NOMO-1 treated with DMSO at 0.1 percent for 48 hours (cell line): ENCODE measurements around the gene ZNF331.

Source experiments
- DNase-seq: peaks from one replicate; lab custom pipeline; 2025; ENCODE audit not compliant: unreplicated experiment; lab: John Stamatoyannopoulos, UW

The ZNF331 gene

DNA sequence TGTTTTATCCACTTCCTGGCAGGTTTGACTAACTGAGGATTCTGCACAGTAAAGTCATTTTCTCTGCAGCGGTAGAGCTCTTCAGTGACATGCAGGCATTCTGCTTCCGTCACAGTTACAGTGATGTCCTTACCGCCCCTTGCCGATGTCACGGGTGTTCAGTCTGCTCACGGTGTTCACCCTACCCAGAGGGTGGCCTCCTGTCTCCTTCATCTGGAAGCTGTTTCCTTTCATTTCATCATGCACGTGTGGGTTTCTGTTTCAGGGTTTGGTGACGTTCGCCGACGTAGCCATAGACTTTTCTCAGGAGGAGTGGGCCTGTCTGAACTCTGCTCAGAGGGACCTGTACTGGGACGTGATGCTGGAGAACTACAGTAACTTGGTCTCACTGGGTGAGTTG is 33.4 kb downstream of the ZNF331 start:
- no peak for DNase-seq

DNA sequence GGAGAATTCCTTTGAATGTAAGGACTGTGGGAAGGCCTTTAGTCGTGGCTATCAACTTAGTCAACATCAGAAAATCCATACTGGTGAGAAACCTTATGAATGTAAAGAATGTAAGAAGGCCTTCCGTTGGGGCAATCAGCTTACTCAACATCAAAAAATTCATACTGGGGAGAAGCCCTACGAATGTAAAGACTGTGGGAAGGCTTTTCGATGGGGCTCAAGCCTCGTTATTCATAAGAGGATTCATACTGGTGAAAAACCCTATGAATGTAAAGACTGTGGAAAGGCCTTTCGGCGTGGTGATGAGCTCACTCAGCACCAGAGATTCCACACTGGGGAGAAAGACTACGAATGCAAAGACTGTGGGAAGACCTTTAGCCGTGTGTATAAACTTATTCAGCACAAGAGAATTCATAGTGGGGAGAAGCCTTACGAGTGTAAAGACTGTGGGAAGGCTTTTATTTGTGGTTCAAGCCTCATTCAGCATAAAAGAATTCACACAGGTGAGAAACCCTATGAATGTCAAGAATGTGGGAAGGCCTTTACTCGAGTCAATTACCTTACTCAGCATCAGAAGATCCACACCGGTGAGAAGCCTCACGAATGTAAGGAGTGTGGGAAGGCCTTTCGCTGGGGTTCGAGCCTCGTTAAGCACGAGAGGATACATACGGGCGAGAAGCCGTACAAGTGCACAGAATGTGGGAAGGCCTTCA is 39.2 kb downstream of the ZNF331 start:
- no peak for DNase-seq

DNA sequence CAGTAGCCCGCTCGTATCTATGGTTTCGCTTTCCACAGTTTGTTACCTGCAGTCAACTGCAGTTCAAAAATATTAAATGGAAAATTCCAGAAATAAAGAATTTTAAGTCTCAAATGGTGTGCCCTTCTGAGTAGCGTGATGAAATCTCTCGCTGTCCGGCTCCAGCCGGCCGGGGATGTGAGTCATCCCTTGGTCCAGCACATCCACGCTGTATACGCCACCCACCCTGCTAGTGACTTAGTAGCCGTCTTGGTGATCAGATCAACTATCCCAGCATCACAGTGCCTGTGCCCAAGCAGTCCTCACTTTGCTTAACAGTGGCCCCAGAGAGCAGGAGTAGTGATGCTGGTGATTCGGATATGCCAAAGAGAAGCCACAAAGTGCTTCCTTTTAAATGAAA is 40.0 kb downstream of the ZNF331 start:
- no peak for DNase-seq

DNA sequence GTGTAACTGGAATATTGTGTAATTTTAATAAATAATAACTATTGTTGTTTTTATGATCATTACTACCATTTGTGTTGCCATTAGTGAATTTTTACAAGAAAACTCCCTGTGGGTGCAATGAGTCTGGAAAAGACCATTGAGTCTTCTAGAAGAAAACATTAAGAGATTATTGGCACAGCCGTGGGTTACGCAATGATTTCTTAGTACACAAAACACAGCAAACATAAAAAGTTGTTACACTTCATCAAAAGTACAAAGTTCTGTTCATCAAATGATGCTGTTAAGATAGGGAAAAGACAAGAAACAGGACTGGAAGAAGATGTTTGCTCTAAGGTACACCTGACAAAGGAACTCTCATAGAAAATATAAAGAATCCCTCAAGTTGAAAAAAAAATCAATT is 41.6 kb downstream of the ZNF331 start:
- no peak for DNase-seq

DNA sequence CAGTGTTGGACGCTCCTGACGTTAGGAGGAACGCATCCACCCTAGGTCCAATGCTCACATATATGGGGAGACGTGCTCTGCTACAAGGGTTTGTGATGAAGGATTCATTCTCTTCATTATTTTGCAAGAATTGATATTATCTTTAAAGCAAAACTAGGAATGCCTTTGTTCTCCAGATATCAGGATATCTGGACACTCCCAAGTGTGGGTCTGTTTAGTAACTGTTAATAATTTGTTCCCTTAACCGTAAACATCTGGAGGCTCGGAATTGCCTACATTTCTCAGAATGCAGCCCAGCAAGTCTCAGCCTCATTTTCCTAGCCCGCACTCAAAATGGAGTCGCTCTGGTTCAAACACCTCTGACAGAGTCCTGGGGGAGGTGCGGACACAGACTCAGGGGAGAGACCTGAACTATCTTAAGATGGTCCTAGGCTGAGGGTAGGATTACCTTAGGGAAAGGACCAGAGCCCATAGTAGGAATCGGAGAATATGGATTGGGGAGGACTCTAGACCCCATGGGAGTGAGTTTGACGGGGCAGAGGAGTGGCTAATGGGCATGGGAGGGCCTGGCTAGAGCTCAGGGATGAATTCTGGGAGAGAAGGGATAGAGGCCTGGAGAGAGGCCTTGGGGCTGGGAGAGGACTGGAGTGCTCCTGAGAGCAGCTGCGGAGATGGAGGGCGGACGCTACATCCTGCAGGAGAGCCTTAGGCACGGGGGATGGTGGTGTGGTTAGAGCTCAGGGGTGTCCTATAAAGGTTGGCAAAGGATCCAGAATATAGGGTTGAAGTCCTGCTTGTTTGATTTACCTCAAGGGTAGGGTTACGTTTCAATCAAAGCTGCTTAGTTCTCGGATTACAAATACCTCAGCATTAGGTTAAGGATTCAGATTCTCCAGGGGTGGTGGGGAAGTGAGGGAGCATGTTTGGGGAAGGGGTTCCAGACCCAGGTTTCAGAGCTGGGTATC is 43.2 kb downstream of the ZNF331 start:
- no peak for DNase-seq

DNA sequence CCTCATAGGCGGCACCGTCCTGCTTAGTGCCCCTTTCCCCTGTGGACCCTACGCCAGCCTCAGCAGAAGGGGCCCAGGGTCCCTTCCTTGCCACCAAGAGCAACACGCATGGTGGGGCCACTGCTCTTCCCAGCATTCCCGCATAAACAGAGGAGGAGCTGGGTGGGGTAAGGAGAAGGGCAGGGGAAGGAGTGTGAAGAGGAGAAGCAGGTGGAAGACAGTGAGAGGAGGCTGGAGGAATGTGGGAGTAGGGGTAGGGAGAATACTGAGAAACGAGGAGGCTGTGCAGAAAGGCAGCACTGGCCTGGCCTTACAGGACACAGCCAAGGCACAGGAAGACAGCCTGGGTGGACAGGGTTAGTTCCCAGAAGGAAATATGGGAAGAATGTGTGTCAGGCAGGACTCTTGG is 43.9 kb downstream of the ZNF331 start:
- no peak for DNase-seq

DNA sequence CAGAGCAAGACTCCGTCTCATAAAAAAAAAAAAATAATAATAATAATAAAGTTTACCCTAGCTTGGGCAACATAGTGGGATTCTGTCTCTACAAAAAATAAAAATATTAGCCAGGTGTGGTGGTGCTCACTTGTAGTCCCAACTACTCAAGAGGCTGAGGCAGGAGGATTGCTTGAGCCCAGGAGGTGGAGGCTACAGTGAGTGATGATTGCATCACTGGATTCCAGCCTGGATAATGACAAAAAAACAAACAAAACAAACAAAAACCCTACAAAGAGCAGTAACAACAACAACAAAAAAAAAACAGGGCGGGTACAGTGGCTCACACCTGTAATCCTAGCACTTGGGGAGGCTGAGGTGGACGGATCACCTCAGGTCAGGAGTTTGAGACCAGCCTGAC is 45.2 kb downstream of the ZNF331 start:
- DNase-seq = no peak

DNA sequence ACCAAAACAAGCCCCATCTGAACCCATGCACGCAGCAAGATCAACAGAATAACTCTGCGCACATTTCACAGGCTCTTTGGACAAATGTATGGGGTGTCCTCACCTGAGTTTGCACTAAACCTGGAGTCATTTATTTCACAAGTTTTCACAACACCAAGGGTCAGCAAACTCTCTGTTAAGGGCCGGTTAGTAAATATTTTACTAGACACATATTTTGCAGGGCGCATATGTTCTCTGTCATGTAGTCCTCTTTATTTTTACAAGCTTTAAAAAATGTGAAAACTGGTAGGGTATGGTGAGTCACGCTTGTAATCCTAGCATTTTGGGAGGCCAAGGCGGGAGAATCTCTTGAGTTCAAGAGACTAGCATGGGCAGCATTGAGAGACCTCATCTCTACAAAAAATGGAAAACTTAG is 48.3 kb downstream of the ZNF331 start:
- DNase-seq = no peak

DNA sequence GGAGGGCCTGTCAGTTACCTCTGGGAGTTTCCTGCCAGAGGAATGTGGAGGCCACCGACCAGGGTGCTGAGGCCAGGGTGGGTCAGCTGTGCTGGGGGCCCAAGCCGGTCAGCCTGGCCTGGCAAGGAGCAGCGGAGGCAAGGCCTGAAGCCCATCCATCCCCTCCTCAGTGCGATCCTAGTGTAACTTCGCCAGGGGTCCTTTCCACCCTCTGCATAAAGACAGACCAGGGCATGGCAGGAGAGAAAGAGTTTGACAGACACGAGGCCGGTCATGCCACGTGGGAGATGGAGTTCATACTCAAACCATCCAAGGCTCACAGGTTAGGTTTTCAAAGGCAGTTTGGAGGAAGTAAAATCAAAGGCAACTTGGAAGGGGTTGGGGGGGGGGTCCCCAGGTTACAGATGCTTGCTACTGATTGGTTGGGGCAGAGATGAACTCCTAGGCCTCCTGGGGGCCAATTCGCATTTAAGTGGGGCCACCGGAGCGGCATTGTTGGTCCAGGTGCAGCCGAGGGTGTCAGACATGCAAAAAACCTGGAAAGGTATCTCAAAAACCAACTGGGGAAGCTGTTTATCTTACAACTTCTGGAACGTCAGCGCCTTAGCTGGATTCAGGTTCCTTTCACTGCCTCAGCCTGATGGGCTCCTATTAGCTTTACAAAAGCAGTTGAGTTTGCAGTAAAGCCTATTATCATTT is 57.0 kb downstream of the ZNF331 start:
- no peak for DNase-seq

DNA sequence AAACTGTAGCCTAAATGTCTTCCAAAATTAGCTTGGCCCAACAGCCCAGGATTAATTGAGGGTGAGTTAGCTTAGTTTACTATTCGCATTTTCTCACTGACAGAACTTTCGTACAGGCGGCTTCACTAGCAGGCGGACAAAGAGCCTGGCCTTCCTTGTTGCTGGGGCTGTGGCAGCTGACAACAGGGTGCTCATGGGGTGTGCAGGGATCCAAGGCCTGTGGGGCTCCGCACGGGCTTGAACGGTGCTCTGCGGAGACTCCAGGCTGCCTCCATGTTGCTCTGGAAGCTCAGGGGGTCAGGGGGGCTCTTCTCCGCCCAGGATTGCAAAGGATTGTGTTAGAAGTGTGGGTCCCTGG is 57.5 kb downstream of the ZNF331 start:
- DNase-seq = no peak

DNA sequence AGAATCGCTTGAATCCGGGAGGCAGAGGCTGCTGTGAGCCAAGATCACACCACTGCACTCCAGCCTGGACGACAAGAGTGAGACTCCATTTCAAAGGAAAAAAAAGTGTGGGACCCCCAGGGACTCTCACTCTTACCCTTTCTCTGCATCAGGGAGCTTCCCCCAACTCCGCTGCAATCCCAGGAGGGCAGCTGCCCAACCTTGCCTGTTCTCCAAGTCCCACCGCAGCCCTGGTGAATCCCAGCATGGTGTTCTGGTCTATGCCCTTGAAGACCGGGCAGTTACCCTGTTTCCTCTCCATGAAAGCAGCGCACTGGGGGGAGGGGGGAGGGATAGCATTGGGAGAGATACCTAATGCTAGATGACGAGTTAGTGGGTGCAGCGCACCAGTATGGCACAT is 58.1 kb downstream of the ZNF331 start:
- DNase-seq = no peak

DNA sequence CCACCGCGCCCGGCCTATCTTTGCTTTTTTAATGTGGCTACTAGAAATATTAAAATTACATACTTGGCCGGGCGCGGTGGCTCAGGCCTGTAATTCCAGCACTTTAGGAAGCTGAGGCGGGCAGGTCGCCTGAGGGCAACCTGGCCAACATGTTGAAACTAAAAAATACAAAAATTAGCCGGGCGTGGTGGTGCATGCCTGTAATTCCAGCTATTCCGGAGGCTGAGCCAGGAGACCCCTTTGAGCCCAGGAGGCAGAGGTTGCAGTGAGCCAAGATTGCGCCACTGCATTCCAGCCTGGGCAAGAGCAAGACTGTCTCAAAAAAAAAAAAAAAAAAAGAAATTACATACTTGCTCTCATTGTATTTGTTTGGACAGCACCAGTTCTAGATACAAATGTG is 59.1 kb downstream of the ZNF331 start:
- no peak for DNase-seq

DNA sequence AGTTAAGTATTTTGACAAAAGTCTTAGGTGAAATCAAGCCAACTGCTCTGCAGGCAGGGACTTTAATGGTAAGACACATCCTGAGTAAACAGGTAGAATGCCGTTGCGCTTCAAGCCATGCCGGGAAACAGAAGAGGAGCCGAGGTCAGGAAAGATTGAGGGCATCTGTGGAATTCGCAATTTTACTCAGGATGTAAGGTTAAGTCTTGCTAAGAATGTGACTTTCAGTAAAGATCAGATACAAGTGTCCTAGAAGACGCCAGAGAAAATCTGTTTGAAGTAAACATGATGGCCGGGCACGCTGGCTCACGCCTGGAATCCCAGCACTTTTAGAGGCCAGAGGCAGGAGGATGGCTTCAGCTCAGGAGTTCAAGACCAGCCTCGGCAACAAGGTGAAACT is 60.4 kb downstream of the ZNF331 start:
- DNase-seq = no peak

DNA sequence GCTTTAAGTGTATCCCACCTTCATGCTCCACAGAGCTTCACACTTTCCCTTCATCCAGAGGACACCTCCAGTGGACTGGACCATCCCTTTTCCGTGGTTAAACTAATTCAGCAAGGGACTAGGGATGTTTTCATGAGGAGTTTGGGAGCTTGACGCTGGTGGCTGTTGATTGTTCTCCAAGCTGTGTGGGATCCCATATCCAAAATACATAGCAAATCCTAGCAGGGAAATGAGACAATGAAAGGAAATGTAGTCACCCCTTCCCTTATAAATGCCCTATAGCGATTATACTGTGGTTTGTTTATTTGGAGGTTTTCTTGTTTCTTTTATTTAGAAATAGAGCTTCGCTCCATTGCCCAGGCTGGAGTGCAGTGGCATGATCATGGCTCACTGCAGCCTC is 62.3 kb downstream of the ZNF331 start:
- DNase-seq = no peak

DNA sequence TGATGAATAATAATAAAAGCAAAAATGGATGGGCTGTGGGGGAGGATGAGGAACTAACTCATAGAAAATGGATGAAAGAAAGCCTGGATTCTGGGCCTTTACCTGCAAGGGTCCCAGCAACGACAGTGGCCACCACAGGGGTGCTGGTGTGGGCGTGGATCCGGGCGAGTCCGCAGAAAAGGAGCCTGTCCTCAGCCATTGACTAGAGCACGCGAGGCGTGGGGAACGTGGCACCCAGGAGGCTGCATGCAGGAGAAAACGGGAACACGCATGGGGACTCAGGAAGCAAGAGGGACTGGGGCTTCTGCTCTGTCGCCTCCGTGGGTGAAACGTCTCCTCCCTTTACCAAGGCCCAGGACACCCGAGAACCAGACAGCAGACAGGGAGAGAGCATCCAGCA is 68.1 kb downstream of the ZNF331 start:
- DNase-seq = no peak

DNA sequence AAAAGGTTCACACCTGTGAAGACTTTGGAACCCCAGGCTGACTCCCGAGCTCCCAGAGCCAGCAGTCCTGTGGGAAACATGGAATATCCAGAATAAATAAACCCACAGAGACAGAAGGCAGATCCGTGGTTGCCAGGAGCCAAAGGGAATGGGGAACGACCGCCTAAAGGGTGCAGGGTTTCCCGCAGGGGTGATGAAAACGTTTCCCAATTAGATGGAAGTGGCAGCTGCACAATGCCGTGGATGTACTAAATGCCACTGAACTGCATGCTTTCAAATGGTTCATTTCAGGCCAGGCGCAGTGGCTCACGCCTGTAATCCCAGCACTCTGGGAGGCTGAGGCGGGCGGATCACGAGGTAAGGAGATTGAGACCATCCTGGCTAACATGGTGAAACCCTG is 70.4 kb downstream of the ZNF331 start:
- no peak for DNase-seq

DNA sequence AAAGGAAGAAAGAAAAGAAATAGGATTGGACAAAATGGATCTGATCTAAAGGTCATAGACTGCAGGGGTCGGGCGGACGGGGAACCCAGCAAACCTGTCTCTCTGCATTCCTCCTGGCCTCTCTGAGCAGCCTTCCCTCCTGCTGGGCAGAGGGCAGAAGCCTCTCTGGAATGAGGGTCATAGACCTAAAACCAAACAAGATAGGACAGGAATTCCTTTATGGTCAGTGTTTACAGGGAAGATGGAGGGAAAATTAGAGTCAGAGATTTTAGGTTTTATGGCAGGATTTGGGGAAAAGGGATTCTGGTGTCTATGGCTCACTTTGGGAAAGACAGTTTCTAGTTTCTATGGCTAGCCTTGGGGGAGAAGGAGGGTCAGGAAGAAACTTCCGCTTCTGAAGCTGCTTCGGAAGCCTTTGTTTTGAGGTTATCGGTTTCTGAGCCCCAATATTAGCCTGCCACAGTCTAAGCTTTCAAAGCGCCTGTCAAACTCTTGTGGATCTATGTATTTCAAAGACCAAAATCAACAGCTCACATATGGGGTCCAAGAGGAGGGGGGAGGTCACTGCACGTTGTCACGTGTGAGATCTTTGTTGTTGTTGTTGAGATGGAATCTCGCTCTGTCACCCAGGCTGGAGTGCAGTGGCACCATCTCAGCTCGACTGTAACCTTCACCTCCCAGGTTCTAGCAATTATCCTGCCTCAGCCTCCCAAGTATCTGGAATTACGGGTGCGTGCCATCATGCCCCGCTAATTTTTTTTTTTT is 75.0 kb downstream of the ZNF331 start:
- no peak for DNase-seq

DNA sequence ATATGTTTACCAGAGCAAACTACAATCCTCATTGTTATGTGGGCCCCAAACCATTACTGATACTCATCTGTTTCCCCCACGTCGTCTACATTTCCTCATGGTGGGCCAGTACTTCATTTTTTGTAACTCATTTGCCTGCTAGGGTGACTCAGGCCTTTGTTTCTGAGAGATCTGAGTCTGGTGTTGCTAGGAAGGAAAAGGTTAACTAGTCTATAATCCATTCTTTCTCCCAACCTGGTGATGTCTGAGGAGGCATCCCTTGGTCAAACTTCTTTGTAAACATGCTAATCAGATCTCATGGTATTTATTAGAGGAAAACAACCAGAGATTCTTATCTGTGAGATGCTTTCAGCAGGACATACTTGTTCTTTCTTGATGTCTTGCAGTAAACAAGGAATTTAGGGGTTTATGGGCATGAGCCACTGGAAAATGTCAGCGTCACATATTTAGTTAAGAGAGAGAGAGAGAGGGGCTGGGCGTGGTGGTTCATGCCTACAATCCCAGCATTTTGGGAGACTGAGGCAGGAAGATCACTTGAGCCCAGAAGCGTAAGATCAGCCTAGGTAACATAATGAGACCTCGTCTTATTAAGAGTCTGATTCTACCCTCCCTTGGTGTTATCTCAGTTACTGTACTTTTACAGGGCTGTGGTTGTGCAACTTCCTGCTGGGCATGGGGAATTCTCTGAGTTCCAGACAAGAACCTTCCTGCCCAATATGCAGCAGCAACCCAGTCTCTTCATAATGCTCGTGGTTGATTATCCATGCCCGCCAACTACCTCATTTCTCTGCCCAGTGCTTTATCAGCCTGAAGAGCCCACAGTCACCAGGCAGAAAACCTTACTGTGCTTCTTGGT is 84.2 kb downstream of the ZNF331 start:
- DNase-seq = no peak

DNA sequence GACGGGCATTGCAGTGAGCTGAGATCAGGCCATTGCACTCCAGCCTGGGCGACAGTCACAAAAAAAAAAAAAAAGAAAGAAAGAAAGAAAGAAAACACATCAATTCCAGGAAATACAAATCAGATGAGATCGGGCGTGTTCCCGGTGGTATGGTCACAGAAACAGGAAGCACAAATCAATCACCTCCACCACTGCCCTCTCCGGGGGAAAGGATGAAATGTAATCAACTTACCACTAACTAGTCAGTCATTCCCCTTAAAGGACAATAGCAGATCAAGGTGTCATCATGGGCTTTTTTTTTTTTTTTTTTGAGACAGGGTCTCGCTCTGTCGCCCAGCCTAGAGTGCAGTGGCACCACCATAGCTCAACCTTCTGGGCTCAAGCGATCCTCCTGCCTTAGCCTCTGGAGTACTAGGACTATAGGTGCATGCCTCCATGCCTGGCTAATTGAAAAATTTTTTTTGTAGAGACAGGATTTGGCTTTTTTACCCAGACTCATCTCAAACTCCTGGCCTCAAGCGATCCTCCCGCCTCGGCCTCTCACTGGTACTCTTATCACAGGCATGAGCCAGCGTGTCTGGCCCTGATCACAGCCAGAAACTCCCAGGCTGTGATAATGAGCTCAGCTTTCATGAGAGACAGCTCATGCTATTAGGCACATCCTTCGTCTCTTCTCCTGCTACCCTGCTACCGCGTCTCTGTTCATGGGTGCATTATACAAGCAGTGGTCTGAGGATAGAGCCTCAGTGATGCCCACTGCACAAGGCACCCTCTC is 87.0 kb downstream of the ZNF331 start:
- DNase-seq = no peak
